ENCODE measurements around the gene ANKS1A. TPM values are rescaled to one million over a fixed set of nuclear protein-coding genes. Genes with fewer than 3 reads are reported as not detected.

The ANKS1A gene
- total RNA-seq, 1 experiment from 2014 or later: 21.7 TPM

GRCh38 chr6:34864007-34864406 is 25.0 kb upstream of the ANKS1A start:
- Histone ChIP-seq H3K4me1 (ENCODE audit: insufficient read depth, low read length, poor library complexity, severe bottlenecking) (no peaks in the 10 kb centered on the region), H3K27me3 (replicated peaks; ENCODE audit: insufficient read depth, low read depth, low read length, poor library complexity) (no peaks in the 10 kb centered on the region), H3K9me3 (ENCODE audit: low read depth, low read length, poor library complexity, severe bottlenecking) (no peaks in the 10 kb centered on the region), H3K27ac (ENCODE audit: low read depth, low read length, poor library complexity, severe bottlenecking) (no peak overlapping the region), H3K4me3 (ENCODE audit: low read depth, low read length, poor library complexity, severe bottlenecking) (no peak overlapping the region), H3K36me3 (ENCODE audit: insufficient read depth, low read length, poor library complexity, severe bottlenecking) (peaks cover 16% of the 10 kb centered on the region)
- ChIA-PET CTCF (interaction anchor here (0.6 kb wide), 2 partner anchors 38 to 269 kb away, joined by 3 read pairs; no protein-coding TSS in a partner anchor), POLR2A (ENCODE audit: low non-redundant PET) (no interaction called here)
- DNase-seq (ENCODE audit: low spot score): no peak
- TF ChIP-seq EZH2 (IDR thresholded peaks at IDR 0.05; ENCODE audit: borderline replicate concordance, low read depth, low read length, poor library complexity, severe bottlenecking) (no peak), CTCF (conservative IDR thresholded peaks at IDR 0.05; ENCODE audit: low read depth, low read length) (no peak)
- BruUV-seq (replicated peaks): no TSS peak
- intact Hi-C loops (cut with micrococcal nuclease; ENCODE audit: unreplicated experiment): no loop called here

- DNase-seq (ENCODE audit: low spot score): no peak
These were observed 23.9 kb upstream of the ANKS1A start for GRCh38 chr6:34865107-34865506.

GRCh38 chr6:34866509-34866908 is 22.5 kb upstream of the ANKS1A start:
- intact Hi-C loops (cut with micrococcal nuclease; ENCODE audit: unreplicated experiment): no loop called here
- TF ChIP-seq CTCF (conservative IDR thresholded peaks at IDR 0.05; ENCODE audit: low read depth, low read length): no peak
- no peak for TF ChIP-seq EZH2 (IDR thresholded peaks at IDR 0.05; ENCODE audit: borderline replicate concordance, low read depth, low read length, poor library complexity, severe bottlenecking)
- BruUV-seq (replicated peaks): no TSS peak
- H3K4me1 ChIP-seq (ENCODE audit: insufficient read depth, low read length, poor library complexity, severe bottlenecking): no peaks in the 10 kb centered on the region
- POLR2A ChIA-PET (ENCODE audit: low non-redundant PET): no interaction called here
- peaks cover 25% of the 10 kb centered on the region for H3K36me3 ChIP-seq (ENCODE audit: insufficient read depth, low read length, poor library complexity, severe bottlenecking)
- H3K27me3 ChIP-seq (replicated peaks; ENCODE audit: insufficient read depth, low read depth, low read length, poor library complexity): no peaks in the 10 kb centered on the region
- no peak for DNase-seq (ENCODE audit: low spot score)
- H3K9me3 ChIP-seq (ENCODE audit: low read depth, low read length, poor library complexity, severe bottlenecking): no peaks in the 10 kb centered on the region
- no peak overlapping the region for H3K27ac ChIP-seq (ENCODE audit: low read depth, low read length, poor library complexity, severe bottlenecking)
- H3K4me3 ChIP-seq (ENCODE audit: low read depth, low read length, poor library complexity, severe bottlenecking): no peak overlapping the region
- CTCF ChIA-PET: no interaction called here

More at GRCh38 chr6:34865107-34865506, 23.9 kb upstream of the ANKS1A start:
- Histone ChIP-seq H3K27ac (ENCODE audit: low read depth, low read length, poor library complexity, severe bottlenecking) (no peak overlapping the region), H3K4me3 (ENCODE audit: low read depth, low read length, poor library complexity, severe bottlenecking) (no peak overlapping the region), H3K9me3 (ENCODE audit: low read depth, low read length, poor library complexity, severe bottlenecking) (no peaks in the 10 kb centered on the region), H3K27me3 (replicated peaks; ENCODE audit: insufficient read depth, low read depth, low read length, poor library complexity) (no peaks in the 10 kb centered on the region), H3K4me1 (ENCODE audit: insufficient read depth, low read length, poor library complexity, severe bottlenecking) (no peaks in the 10 kb centered on the region), H3K36me3 (ENCODE audit: insufficient read depth, low read length, poor library complexity, severe bottlenecking) (peaks cover 20% of the 10 kb centered on the region)
- BruUV-seq (replicated peaks): no TSS peak
- no peak for TF ChIP-seq EZH2 (IDR thresholded peaks at IDR 0.05; ENCODE audit: borderline replicate concordance, low read depth, low read length, poor library complexity, severe bottlenecking)
- no peak for TF ChIP-seq CTCF (conservative IDR thresholded peaks at IDR 0.05; ENCODE audit: low read depth, low read length)
- intact Hi-C loops (cut with micrococcal nuclease; ENCODE audit: unreplicated experiment): no loop called here
- ChIA-PET CTCF (no interaction called here), POLR2A (ENCODE audit: low non-redundant PET) (no interaction called here)
